HCT116 (cell line): ENCODE data around the gene URAD. TPM values are rescaled to one million over a fixed set of nuclear protein-coding genes. Genes with fewer than 3 reads are reported as not detected.

Source experiments
- ATAC-seq: fragments of 200-7000 bp; cut with Tn5 transposase; 2 replicates; pipeline ENCODE4 v1.9.1; 2020; ENCODE audit warnings: mild to moderate bottlenecking, moderate library complexity
- BruUV-seq: library from RNA; stranded (reverse); fragments of 400-500 nt; replicated peaks from 2 replicates; lab custom pipeline; 2021; lab: Mats Ljungman, UMichigan
- CTCF ChIA-PET: fragments of 300-600 bp; sonication (Branson Sonifier 250); formaldehyde crosslinking; loops from one replicate; lab custom pipeline; 2021; ENCODE audit warnings: antibody characterized with exemption; lab: Charles Lee
- POLR2A ChIA-PET: fragments of 300-600, 350-600 bp; sonication (Branson Sonifier 250); formaldehyde crosslinking; loops from one replicate; lab custom pipeline; 2021; ENCODE audit warnings: antibody characterized with exemption; lab: Charles Lee
- RAD21 ChIA-PET, 2 experiments: fragments of 300-600 bp; sonication (Branson Sonifier 250); formaldehyde crosslinking; loops; one replicate each; lab custom pipeline; 2023; ENCODE audit warnings: low total read pairs in 2 of 2; ENCODE audit not compliant: uncharacterized antibody in 2 of 2, unreplicated experiment in 2 of 2, low non-redundant PET in 1 of 2; lab: Charles Lee
- DNase-seq: peaks from one replicate; pipeline ENCODE4 v3.0.0-alpha.2; 2010; ENCODE audit warnings: low read depth, low spot score
- H2AFZ ChIP-seq: fragments of 200-600 bp; shearing (Covaris generic), sonication (generic); 2 replicates; pipeline ENCODE4 v1.6.1; 2017; ENCODE audit warnings: low read depth, mixed run types, mixed read lengths, antibody characterized with exemption, low read length; ENCODE audit not compliant: poor library complexity, severe bottlenecking
- H3K27ac ChIP-seq: 2 replicates; pipeline ENCODE4 v1.5.1; 2012; ENCODE audit warnings: low read depth, low read length
- H3K27me3 ChIP-seq: fragments of 200-600 bp; sonication (generic); 2 replicates; pipeline ENCODE4 v1.6.1; 2016; ENCODE audit warnings: mixed run types, low read length, mixed read lengths; ENCODE audit not compliant: insufficient read depth
- H3K36me3 ChIP-seq, 2 experiments: fragments of 200-500 bp in 1 of 2; fragments of 200-600 bp in 1 of 2; sonication (Bioruptor generic) in 1 of 2; sonication (generic) in 1 of 2; 2 replicates each; pipeline versions ENCODE4 v1.5.1 to v1.6.1; 2014 to 2016; ENCODE audit warnings: low read length in 2 of 2, inconsistent platforms in 1 of 2, mixed read lengths in 1 of 2, mixed run types in 1 of 2; ENCODE audit not compliant: insufficient read depth in 2 of 2, control insufficient read depth in 1 of 2
- H3K4me1 ChIP-seq, 2 experiments: fragments of 200-600 bp in 1 of 2; sonication (generic) in 1 of 2; 2 replicates each; pipeline versions ENCODE4 v1.5.1 to v1.6.1; 2012 to 2017; ENCODE audit warnings: low read length in 2 of 2, inconsistent platforms in 1 of 2, mild to moderate bottlenecking in 1 of 2, mixed read lengths in 1 of 2, mixed run types in 1 of 2, moderate library complexity in 1 of 2; ENCODE audit not compliant: insufficient read depth in 2 of 2, control insufficient read depth in 1 of 2
- H3K4me2 ChIP-seq: fragments of 200-600 bp; sonication (generic); 2 replicates; pipeline ENCODE4 v1.6.1; 2017; ENCODE audit warnings: mixed run types, low read length, mixed read lengths
- H3K4me3 ChIP-seq, 2 experiments: fragments of 200-600 bp in 1 of 2; sonication (generic) in 1 of 2; replicated peaks in 1 of 2; 2 replicates each; pipeline ENCODE4 v1.5.1; 2011 to 2016; ENCODE audit warnings: low read length in 2 of 2, control low read depth in 1 of 2, low read depth in 1 of 2, mild to moderate bottlenecking in 1 of 2, mixed read lengths in 1 of 2, mixed run types in 1 of 2
- H3K79me2 ChIP-seq: fragments of 200-600 bp; sonication (generic); 2 replicates; pipeline ENCODE4 v1.6.1; 2017; ENCODE audit warnings: mild to moderate bottlenecking, mixed run types, low read length, moderate library complexity, mixed read lengths; ENCODE audit not compliant: insufficient read depth
- H3K9ac ChIP-seq: fragments of 200-600 bp; sonication (generic); 2 replicates; pipeline ENCODE4 v1.6.1; 2016; ENCODE audit warnings: low read length, mixed read lengths
- H3K9me2 ChIP-seq: fragments of 200-600 bp; sonication (generic), shearing (Covaris generic); 2 replicates; pipeline ENCODE4 v1.6.1; 2017; ENCODE audit warnings: mixed run types, mild to moderate bottlenecking, moderate library complexity; ENCODE audit not compliant: insufficient read depth
- H3K9me3 ChIP-seq, 2 experiments: fragments of 200-500 bp in 1 of 2; fragments of 200-600 bp in 1 of 2; sonication (Bioruptor generic) in 1 of 2; sonication (generic) in 1 of 2; 2 replicates each; pipeline ENCODE4 v1.6.1; 2014 to 2017; ENCODE audit warnings: low read length in 2 of 2, mixed read lengths in 2 of 2, inconsistent platforms in 1 of 2, low read depth in 1 of 2, mild to moderate bottlenecking in 1 of 2, mixed run types in 1 of 2, moderate library complexity in 1 of 2; ENCODE audit not compliant: control insufficient read depth in 1 of 2, insufficient read depth in 1 of 2
- H4K20me1 ChIP-seq: fragments of 200-600 bp; sonication (generic), shearing (Covaris generic); 2 replicates; pipeline ENCODE4 v1.6.1; 2017; ENCODE audit warnings: mixed run types, mild to moderate bottlenecking, moderate library complexity; ENCODE audit not compliant: insufficient read depth
- CBX3 ChIP-seq: IDR thresholded peaks from 2 replicates; pipeline ENCODE4 v1.6.1; 2012; ENCODE audit warnings: low read depth
- CEBPB ChIP-seq: IDR thresholded peaks from 2 replicates; pipeline ENCODE4 v1.6.1; 2012; ENCODE audit warnings: low read depth
- ELF1 ChIP-seq: IDR thresholded peaks from 2 replicates; pipeline ENCODE4 v1.6.1; 2012; ENCODE audit warnings: low read depth, borderline replicate concordance
- EZH2 ChIP-seq: fragments of 200-600 bp; sonication (generic); IDR thresholded peaks from 2 replicates; pipeline ENCODE4 v1.6.1; 2017; ENCODE audit warnings: antibody characterized with exemption, mixed run types
- EZH2phosphoT487 ChIP-seq: fragments of 200-600 bp; IDR thresholded peaks from 2 replicates; pipeline ENCODE4 v1.6.1; 2018; ENCODE audit warnings: antibody characterized with exemption, borderline replicate concordance
- FOSL1 ChIP-seq: IDR thresholded peaks from 2 replicates; pipeline ENCODE4 v1.6.1; 2012; ENCODE audit warnings: low read depth
- JUND ChIP-seq: IDR thresholded peaks from 2 replicates; pipeline ENCODE4 v1.6.1; 2012
- POLR2AphosphoS5 ChIP-seq: IDR thresholded peaks from 2 replicates; pipeline ENCODE4 v1.6.1; 2011; ENCODE audit warnings: mild to moderate bottlenecking, low read depth, low read length, moderate library complexity
- RAD21 ChIP-seq: IDR thresholded peaks from 2 replicates; pipeline ENCODE4 v1.6.1; 2012; ENCODE audit warnings: low read depth, mild to moderate bottlenecking
- SIN3A ChIP-seq: IDR thresholded peaks from 2 replicates; pipeline ENCODE4 v1.6.1; 2012; ENCODE audit warnings: low read depth
- SP1 ChIP-seq: IDR thresholded peaks from 2 replicates; pipeline ENCODE4 v1.6.1; 2012; ENCODE audit warnings: low read depth
- TCF7L2 ChIP-seq: IDR thresholded peaks from 2 replicates; pipeline ENCODE4 v1.7.0; 2011; ENCODE audit warnings: borderline replicate concordance, inconsistent platforms; ENCODE audit not compliant: insufficient read depth, insufficient read length; ENCODE audit errors: extremely low read depth
- ZFX ChIP-seq: fragments of 450-650 bp; IDR thresholded peaks from 2 replicates; pipeline ENCODE4 v1.6.1; 2017
- ZNF274 ChIP-seq: fragments of 200-500 bp; sonication (Bioruptor generic); IDR thresholded peaks from 2 replicates; pipeline ENCODE4 v1.6.1; 2014; ENCODE audit warnings: mild to moderate bottlenecking, low read depth, low read length, inconsistent platforms
- intact Hi-C: fragments of 100-400 bp; cut with micrococcal nuclease; formaldehyde crosslinking; loops from 2 replicates; pipeline ENCODE4 v1.10.0; 2022
- total RNA-seq: library from RNA; stranded (reverse); gene quantifications from one replicate; pipeline ENCODE4 v1.2.1, GENCODE V29; 2021; ENCODE audit not compliant: unreplicated experiment
- TF ChIP-seq, protein P1 (sequence below): IDR thresholded peaks from 2 replicates; pipeline ENCODE4 v1.6.1; 2011; ENCODE audit warnings: mild to moderate bottlenecking, low read length, moderate library complexity; ENCODE audit not compliant: insufficient replicate concordance; ENCODE audit errors: extremely low read depth
- TF ChIP-seq, protein P2 (sequence below): IDR thresholded peaks from 2 replicates; pipeline ENCODE4 v1.6.1; 2012

The URAD gene
- total RNA-seq, 1 experiment from 2014 or later = not detected

DNA sequence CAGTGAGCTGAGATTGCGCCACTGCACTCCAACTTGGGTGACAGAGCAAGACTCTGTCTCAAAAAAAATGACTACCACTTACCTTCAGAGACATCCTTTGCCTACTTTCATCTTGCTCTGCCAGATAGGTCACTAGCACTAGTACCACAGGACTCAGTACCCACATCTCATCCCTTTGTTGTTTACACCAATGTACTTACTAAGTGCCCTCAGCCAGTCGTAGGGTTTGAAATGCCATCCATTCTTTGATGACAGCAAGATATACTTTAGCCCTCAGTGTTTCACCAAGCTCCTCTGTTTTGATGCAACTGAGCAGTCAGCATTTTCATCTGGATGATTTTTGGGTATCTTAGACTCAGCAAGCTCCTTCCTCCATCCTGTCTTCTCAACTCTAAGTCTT is 6.1 kb downstream of the URAD start:
- H3K9me3 ChIP-seq = no peaks in the 10 kb centered on the region

More for the DNA sequence above, 6.1 kb downstream of the URAD start:
- H3K79me2 ChIP-seq = no peaks in the 10 kb centered on the region
- H2AFZ ChIP-seq = no peak overlapping the region
- CTCF ChIA-PET = interaction anchor here (0.9 to 5.2 kb wide), 6 partner anchors 113 to 997 kb away, joined by 4 to 94 read pairs (median 20); no protein-coding TSS in a partner anchor
- no peaks in the 10 kb centered on the region for H3K9me2 ChIP-seq
- H3K4me3 ChIP-seq = no peak overlapping the region
- no peaks in the 10 kb centered on the region for H3K36me3 ChIP-seq
- POLR2A ChIA-PET = no interaction called here
- TF ChIP-seq, protein P1, sequence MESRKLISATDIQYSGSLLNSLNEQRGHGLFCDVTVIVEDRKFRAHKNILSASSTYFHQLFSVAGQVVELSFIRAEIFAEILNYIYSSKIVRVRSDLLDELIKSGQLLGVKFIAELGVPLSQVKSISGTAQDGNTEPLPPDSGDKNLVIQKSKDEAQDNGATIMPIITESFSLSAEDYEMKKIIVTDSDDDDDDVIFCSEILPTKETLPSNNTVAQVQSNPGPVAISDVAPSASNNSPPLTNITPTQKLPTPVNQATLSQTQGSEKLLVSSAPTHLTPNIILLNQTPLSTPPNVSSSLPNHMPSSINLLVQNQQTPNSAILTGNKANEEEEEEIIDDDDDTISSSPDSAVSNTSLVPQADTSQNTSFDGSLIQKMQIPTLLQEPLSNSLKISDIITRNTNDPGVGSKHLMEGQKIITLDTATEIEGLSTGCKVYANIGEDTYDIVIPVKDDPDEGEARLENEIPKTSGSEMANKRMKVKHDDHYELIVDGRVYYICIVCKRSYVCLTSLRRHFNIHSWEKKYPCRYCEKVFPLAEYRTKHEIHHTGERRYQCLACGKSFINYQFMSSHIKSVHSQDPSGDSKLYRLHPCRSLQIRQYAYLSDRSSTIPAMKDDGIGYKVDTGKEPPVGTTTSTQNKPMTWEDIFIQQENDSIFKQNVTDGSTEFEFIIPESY = no peak
- TF ChIP-seq FOSL1 (no peak), SP1 (no peak), SIN3A (no peak), EZH2phosphoT487 (no peak), RAD21 (no peak), TCF7L2 (no peak), POLR2AphosphoS5 (no peak), ZFX (no peak), EZH2 (no peak), ELF1 (no peak), CBX3 (no peak), ZNF274 (no peak), JUND (no peak), CEBPB (no peak)
- TF ChIP-seq, protein P2, sequence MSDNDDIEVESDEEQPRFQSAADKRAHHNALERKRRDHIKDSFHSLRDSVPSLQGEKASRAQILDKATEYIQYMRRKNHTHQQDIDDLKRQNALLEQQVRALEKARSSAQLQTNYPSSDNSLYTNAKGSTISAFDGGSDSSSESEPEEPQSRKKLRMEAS = no peak
- intact Hi-C loops = loop anchor here (10.0 kb wide), 2 partner anchors 448 to 998 kb away; no protein-coding TSS in a partner anchor
- no peak overlapping the region for H3K4me2 ChIP-seq
- ATAC-seq (no peak), DNase-seq (no peak)
- H3K27me3 ChIP-seq = no peaks in the 10 kb centered on the region
- BruUV-seq = no TSS peak
- RAD21 ChIA-PET = no interaction called here
- H3K4me1 ChIP-seq = no peaks in the 10 kb centered on the region
- H3K27ac ChIP-seq = no peak overlapping the region
- H3K9ac ChIP-seq = no peak overlapping the region
- H4K20me1 ChIP-seq = no peaks in the 10 kb centered on the region
